NB4 (cell line): Measurements from ENCODE around the gene USP7.

Experiments
- DNase-seq: peaks from one replicate; pipeline ENCODE4 v3.0.0; 2010; ENCODE audit warnings: low read depth
- H3K4me3 ChIP-seq: one replicate; pipeline ENCODE4 v1.5.1; 2011; ENCODE audit warnings: mild to moderate bottlenecking, low read depth, low read length, moderate library complexity
- MYC ChIP-seq: IDR thresholded peaks from 2 replicates; pipeline ENCODE4 v1.6.1; 2011; ENCODE audit warnings: low read depth, low read length
- POLR2A ChIP-seq: IDR thresholded peaks from 2 replicates; pipeline ENCODE4 v1.6.1; 2011; ENCODE audit warnings: mild to moderate bottlenecking; ENCODE audit not compliant: insufficient read length; ENCODE audit errors: extremely low read depth
- TF ChIP-seq, protein P1 (sequence below): IDR thresholded peaks from 2 replicates; pipeline ENCODE4 v1.6.1; 2011; ENCODE audit warnings: low read depth, low read length
- TF ChIP-seq, protein P2 (sequence below): IDR thresholded peaks from one replicate; pipeline ENCODE4 v1.5.1; 2012; ENCODE audit warnings: low read depth, low read length

USP7 gene

DNA sequence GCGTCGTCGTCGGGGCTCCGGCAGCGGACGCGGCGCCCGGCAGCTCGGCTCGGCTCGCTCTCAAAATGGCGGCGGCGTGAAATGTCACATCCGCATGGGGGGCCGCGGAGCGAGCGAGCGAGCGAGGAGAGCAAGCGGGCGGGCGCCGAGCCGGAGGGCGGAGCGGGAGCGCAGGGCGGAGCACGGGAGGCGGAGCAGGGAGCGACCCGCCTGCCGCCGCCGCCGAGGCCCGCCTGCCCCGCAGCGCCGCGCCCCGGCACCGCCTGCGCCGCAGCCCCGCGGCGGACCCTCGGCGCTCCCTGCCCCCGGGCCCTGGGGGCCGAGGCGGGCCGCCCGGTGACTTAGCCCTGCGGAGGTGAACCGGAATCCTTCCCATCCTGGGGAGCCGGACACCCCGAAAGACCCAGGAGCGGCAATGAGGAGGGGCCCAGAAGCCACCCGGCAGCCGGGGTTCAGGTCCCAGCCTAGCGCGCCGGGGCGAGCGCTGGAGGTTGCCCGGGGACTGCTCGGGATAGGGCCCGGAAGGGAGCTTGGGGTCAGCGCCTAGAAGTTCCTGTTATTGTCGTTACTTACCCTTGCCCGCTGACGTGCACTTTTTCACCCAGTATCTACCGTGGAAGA is at the start of gene USP7:
USP7 (minus strand) TSS at position 86 of the 621 bp plus-strand sequence. CDS start 621 bp downstream, outside the sequence.
- H3K4me3 ChIP-seq = peak within 1 kb of the TSS; percentile 68
- TF ChIP-seq POLR2A (peak; percentile 46), MYC (peak; percentile 55; the same call in 1 of the 2 replicates)
- TF ChIP-seq, protein P1, sequence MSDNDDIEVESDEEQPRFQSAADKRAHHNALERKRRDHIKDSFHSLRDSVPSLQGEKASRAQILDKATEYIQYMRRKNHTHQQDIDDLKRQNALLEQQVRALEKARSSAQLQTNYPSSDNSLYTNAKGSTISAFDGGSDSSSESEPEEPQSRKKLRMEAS = peak; percentile 48
- TF ChIP-seq, protein P2, sequence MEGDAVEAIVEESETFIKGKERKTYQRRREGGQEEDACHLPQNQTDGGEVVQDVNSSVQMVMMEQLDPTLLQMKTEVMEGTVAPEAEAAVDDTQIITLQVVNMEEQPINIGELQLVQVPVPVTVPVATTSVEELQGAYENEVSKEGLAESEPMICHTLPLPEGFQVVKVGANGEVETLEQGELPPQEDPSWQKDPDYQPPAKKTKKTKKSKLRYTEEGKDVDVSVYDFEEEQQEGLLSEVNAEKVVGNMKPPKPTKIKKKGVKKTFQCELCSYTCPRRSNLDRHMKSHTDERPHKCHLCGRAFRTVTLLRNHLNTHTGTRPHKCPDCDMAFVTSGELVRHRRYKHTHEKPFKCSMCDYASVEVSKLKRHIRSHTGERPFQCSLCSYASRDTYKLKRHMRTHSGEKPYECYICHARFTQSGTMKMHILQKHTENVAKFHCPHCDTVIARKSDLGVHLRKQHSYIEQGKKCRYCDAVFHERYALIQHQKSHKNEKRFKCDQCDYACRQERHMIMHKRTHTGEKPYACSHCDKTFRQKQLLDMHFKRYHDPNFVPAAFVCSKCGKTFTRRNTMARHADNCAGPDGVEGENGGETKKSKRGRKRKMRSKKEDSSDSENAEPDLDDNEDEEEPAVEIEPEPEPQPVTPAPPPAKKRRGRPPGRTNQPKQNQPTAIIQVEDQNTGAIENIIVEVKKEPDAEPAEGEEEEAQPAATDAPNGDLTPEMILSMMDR = no peak
- DNase-seq = peak; percentile 94

DNA sequence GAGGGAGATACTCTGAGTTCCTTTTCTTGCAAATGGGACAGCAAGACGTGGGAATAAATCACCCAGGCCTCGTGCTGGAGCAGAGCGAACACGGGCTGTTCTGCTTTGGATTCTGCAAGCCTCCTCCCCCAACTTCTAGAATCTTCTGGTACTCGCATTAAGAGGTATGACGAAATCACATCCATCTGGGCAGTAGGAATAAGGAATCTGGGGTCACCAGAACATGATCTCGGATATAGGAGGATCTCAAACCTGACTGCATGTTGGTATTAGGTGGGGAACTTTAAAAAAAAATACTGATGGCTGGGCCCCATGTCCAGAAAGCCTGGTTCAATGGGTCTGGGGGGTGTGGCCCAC is 49.8 kb upstream of the USP7 start:
- DNase-seq = no peak
- no peak overlapping the region for H3K4me3 ChIP-seq
- TF ChIP-seq, protein P2 = no peak

DNA sequence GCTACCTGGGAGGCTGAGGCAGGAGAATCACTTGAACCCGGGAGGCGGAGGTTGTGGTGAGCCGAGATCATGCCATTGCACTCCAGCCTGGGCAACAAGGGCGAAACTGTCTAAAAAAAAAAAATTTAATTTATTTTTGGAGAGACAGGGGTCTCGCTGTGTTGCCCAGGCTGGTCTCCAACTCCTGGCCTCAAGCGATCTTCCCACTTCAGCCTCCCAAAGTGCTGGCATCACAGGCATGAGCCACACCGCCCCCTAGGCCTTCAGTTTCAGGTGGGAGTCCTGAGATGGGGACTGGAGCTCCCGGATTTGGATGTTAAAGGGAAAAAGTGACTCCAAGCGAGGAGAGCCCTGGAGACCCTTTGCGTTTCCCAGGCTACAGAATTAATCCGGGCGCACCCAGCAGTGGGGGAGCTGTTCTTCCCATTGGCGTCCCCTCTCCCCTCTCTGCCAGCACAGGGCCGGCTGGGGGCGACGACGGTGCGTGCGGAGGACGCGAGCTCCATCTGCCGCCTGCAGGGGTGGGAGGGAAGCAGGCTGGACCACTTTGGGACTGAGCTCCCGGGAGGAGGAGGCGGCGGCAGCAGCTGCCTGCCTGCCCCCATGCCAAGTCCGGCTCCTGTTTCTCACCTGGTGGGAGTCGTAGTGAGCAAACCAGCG is 49.3 kb upstream of the USP7 start:
- no peak overlapping the region for H3K4me3 ChIP-seq
- DNase-seq = no peak
- TF ChIP-seq, protein P1 = no peak
- TF ChIP-seq, protein P2 = no peak
- TF ChIP-seq MYC (no peak), POLR2A (no peak)

DNA sequence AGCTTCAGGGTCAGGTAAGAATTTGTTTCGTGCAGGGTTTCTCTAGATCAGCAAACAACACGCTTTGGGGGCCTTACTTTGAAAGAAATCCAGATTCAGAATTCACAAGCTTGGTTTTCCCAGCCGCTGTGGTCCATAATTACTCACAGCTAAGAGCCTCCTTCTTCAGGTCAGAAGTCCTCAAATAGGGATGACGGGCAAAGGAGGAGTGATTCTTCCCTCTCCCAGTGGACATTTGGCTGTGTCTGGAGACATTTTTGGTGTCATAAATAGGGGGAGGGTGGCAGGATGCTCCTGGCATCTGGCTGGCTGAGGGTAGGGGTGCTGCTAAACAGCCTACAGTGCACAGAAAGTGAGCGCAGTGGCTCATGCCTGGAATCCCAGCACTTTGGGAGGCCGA is 48.6 kb upstream of the USP7 start:
- TF ChIP-seq, protein P2 = no peak
- TF ChIP-seq MYC = no peak
- TF ChIP-seq, protein P1 = no peak
- no peak for TF ChIP-seq POLR2A
- H3K4me3 ChIP-seq = no peak overlapping the region
- no peak for DNase-seq

DNA sequence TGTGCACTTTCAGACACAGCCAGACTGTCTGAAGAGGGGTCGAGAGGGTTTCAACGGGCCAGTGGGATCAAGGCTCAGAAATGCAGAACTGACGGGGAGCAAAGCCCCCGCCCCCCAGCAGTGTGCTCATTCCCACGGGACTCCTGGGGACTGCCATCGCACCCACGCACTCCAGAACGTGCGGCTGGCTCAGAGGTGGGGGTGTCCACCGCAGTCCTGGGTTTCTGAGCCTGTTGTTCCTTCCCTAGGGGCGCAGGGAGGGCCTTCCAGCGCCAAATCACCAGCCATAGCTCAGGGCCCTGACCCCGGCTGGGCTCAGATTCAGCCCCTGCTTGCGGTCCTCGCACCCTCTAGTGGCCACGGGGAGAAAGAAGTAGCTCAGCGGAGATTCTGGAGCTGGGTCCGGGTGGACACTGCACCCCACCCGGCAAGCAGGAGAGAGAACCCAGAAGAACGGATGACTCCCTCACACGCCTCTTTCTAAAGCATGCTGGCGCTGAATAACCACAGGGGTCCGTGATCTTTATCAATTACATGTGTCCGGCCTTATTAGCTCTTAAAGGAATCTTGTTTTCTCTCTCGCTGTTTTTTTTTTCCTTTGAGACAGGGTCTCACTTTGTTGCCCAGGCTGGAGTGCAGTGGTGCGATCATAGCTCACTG is 45.0 kb upstream of the USP7 start:
- peak; percentile 82 for DNase-seq
- no peak overlapping the region for H3K4me3 ChIP-seq
- no peak for TF ChIP-seq POLR2A
- TF ChIP-seq, protein P2 = peak; percentile 78
